B cell (primary cell): Measurements from ENCODE around the gene DENND1A. TPM values are rescaled to one million over a fixed set of nuclear protein-coding genes. Genes with fewer than 3 reads are reported as not detected.

Experiments
- ATAC-seq: fragments of 200-7000 bp; cut with Tn5 transposase; one replicate; pipeline ENCODE4 v1.10.0; 2021; ENCODE audit warnings: low read depth, mild to moderate bottlenecking, moderate number of reproducible peaks, moderate library complexity
- CTCF ChIA-PET: fragments of 350-600 bp; sonication (Branson Sonifier 250); formaldehyde crosslinking; loops from one replicate; lab custom pipeline; 2021; ENCODE audit warnings: antibody characterized with exemption, inconsistent platforms; lab: Charles Lee
- POLR2A ChIA-PET: fragments of 350-600 bp; sonication (Branson Sonifier 250); formaldehyde crosslinking; loops from one replicate; lab custom pipeline; 2021; ENCODE audit warnings: antibody characterized with exemption; lab: Charles Lee
- DNase-seq: peaks from one replicate; pipeline ENCODE4 v3.0.0; 2013
- H2AFZ ChIP-seq: 2 replicates; pipeline ENCODE4 v1.6.1; 2012; ENCODE audit warnings: mild to moderate bottlenecking, low read depth, low read length; ENCODE audit not compliant: insufficient read depth, poor library complexity, severe bottlenecking
- H3K27ac ChIP-seq, 2 donors: 1 replicate in 1 of 2; 2 replicates in 1 of 2; pipeline ENCODE4 v1.5.1; 2012 to 2013; ENCODE audit warnings: low read length in 2 of 2, mild to moderate bottlenecking in 2 of 2, moderate library complexity in 1 of 2
- H3K27me3 ChIP-seq, 4 experiments: fragments of 200-600 bp in 1 of 4; sonication (generic) in 1 of 4; replicated peaks in 1 of 4; 1 replicate in 2 of 4; 2 replicates in 2 of 4; pipeline versions ENCODE4 v1.6.1 to v1.7.0; 2013 to 2016; ENCODE audit warnings: low read length in 3 of 4, mild to moderate bottlenecking in 2 of 4, mixed read lengths in 1 of 4, moderate library complexity in 1 of 4; ENCODE audit not compliant: insufficient read depth in 4 of 4, control insufficient read depth in 3 of 4; ENCODE audit errors: control extremely low read depth in 1 of 4
- H3K36me3 ChIP-seq, 2 experiments: replicated peaks in 1 of 2; 1 replicate in 1 of 2; 2 replicates in 1 of 2; pipeline versions ENCODE4 v1.6.1 to v1.7.1; 2013; ENCODE audit warnings: low read length in 1 of 2; ENCODE audit not compliant: insufficient read depth in 2 of 2, control insufficient read depth in 1 of 2; ENCODE audit errors: control extremely low read depth in 1 of 2, extremely low read depth in 1 of 2
- H3K4me1 ChIP-seq, 2 donors: fragments of 200-600 bp in 1 of 2; sonication (generic) in 1 of 2; 1 replicate in 1 of 2; 2 replicates in 1 of 2; pipeline versions ENCODE4 v1.5.1 to v1.6.1; 2013 to 2017; ENCODE audit warnings: low read length in 2 of 2; ENCODE audit not compliant: control insufficient read depth in 2 of 2, insufficient read depth in 2 of 2
- H3K4me2 ChIP-seq: replicated peaks from 2 replicates; pipeline ENCODE3; 2012; ENCODE audit warnings: mild to moderate bottlenecking, low read depth, low read length; ENCODE audit not compliant: poor library complexity, severe bottlenecking
- H3K4me3 ChIP-seq, 5 experiments: fragments of 200-600 bp in 1 of 5; sonication (generic) in 1 of 5; 1 replicate in 3 of 5; 2 replicates in 2 of 5; pipeline versions ENCODE4 v1.5.1 to v1.7.0; 2011 to 2016; ENCODE audit warnings: low read length in 4 of 5, mild to moderate bottlenecking in 4 of 5, low read depth in 2 of 5, control low read depth in 1 of 5, moderate library complexity in 1 of 5; ENCODE audit not compliant: insufficient read depth in 1 of 5; ENCODE audit errors: control extremely low read depth in 1 of 5, extremely low read depth in 1 of 5
- H3K79me2 ChIP-seq: fragments of 200-600 bp; sonication (generic); one replicate; pipeline ENCODE4 v1.6.0; 2016; ENCODE audit warnings: low read length; ENCODE audit not compliant: control insufficient read depth, insufficient read depth
- H3K9ac ChIP-seq: fragments of 200-600 bp; sonication (generic); 2 replicates; pipeline ENCODE4 v1.6.1; 2017; ENCODE audit warnings: mild to moderate bottlenecking, low read length, moderate library complexity
- H3K9me3 ChIP-seq, 3 donors: one replicate each; pipeline versions ENCODE4 v1.6.1 to v1.7.1; 2013; ENCODE audit warnings: low read length in 2 of 3; ENCODE audit not compliant: control insufficient read depth in 2 of 3, insufficient read depth in 1 of 3; ENCODE audit errors: control extremely low read depth in 1 of 3
- H4K20me1 ChIP-seq: 2 replicates; pipeline ENCODE4 v1.6.0; 2012; ENCODE audit warnings: mild to moderate bottlenecking, low read length; ENCODE audit not compliant: insufficient read depth, control insufficient read depth, poor library complexity, severe bottlenecking
- H3K27ac Mint-ChIP-seq: one replicate; pipeline ENCODE4 v1.8.0; 2021; ENCODE audit warnings: mixed read lengths
- H3K27me3 Mint-ChIP-seq: one replicate; pipeline ENCODE4 v1.8.0; 2021; ENCODE audit warnings: mixed read lengths
- H3K4me1 Mint-ChIP-seq: one replicate; pipeline ENCODE4 v1.8.0; 2021; ENCODE audit warnings: mixed read lengths
- H3K4me3 Mint-ChIP-seq: one replicate; pipeline ENCODE4 v1.8.0; 2021; ENCODE audit warnings: mixed read lengths
- H3K9me3 Mint-ChIP-seq: one replicate; pipeline ENCODE4 v1.8.0; 2022; ENCODE audit warnings: mixed read lengths; ENCODE audit not compliant: insufficient read depth
- EZH2 ChIP-seq: IDR thresholded peaks from 2 replicates; pipeline ENCODE4 v1.6.1; 2012; ENCODE audit warnings: borderline replicate concordance, low read depth, mild to moderate bottlenecking, moderate library complexity, low read length; ENCODE audit not compliant: insufficient read depth, poor library complexity, severe bottlenecking
- WGBS: methylation state at CpG from one replicate; pipeline ENCODE4 v1.1.5; 2013; ENCODE audit warnings: missing lambda C conversion rate; ENCODE audit not compliant: insufficient coverage; 5-methylcytosine and 5-hydroxymethylcytosine counted together
- intact Hi-C: fragments of 100-400 bp; cut with micrococcal nuclease; formaldehyde crosslinking; loops from one replicate; pipeline ENCODE4 v1.10.0; 2022
- polyA plus RNA-seq: library from polyadenylated mRNA; depleted of rRNA; stranded (reverse); fragments of >200 nt; gene quantifications from 2 replicates; pipeline ENCODE4 v1.2.3, GENCODE V29; 2012
- total RNA-seq, 2 donors: library from RNA; stranded (reverse); fragments of 120-200 nt in 1 of 2; gene quantifications; 1 replicate in 1 of 2; 2 replicates in 1 of 2; pipeline versions ENCODE4 v1.2.3 to v1.2.4, GENCODE V29; 2013 to 2022
- TF ChIP-seq, protein P1 (sequence below): fragments of 200-600 bp; IDR thresholded peaks from one replicate; pipeline ENCODE4 v1.8.0; 2022; ENCODE audit warnings: antibody characterized with exemption, mild to moderate bottlenecking

Gene DENND1A
- total and polyA plus RNA-seq, 2 donors (not counting 1 experiment from before 2014, with no cell fraction given) = 10.8 to 26.0 TPM

DNA sequence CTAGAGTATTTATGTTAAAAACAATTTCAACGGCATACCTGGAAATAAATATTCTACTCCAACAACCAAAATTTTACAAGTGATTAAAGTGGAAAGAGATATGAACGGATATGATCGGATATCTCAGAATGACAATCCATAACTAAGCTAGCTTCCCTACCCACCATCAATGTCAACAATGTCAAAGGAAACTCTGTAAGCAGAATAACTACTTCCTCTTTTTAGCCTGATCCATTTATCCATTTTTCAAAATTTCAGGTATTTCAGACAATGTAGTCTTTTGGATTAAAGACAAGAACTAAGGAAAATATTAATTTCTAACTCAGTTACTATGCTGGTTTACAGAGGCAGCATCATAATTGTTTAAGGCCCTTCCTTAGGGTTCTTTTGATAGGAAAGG is 188.7 kb downstream of the DENND1A start:
- no peaks in the 10 kb centered on the region for H4K20me1 ChIP-seq
- H3K27me3 ChIP-seq = no peaks in the 10 kb centered on the region
- DNase-seq (peak; percentile 10), ATAC-seq (no peak)
- Mint-ChIP-seq H3K4me3 (no peak overlapping the region), H3K9me3 (no peaks in the 10 kb centered on the region), H3K27ac (no peak overlapping the region), H3K4me1 (peaks cover 10% of the 10 kb centered on the region), H3K27me3 (no peaks in the 10 kb centered on the region)
- H3K9me3 ChIP-seq = no peaks in the 10 kb centered on the region
- intact Hi-C loops = no loop called here
- H2AFZ ChIP-seq = no peak overlapping the region
- no peak overlapping the region for H3K27ac ChIP-seq
- no peak overlapping the region for H3K4me3 ChIP-seq
- H3K36me3 ChIP-seq = no peaks in the 10 kb centered on the region
- no peak for TF ChIP-seq EZH2
- peaks cover 6% of the 10 kb centered on the region for H3K79me2 ChIP-seq
- ChIA-PET POLR2A (no interaction called here), CTCF (no interaction called here)
- peaks cover 3 to 5% of the 10 kb centered on the region in 2 donors for H3K4me1 ChIP-seq
- no peak overlapping the region for H3K4me2 ChIP-seq
- no peak overlapping the region for H3K9ac ChIP-seq
- no CpG with 5 or more reads among the region's 3 CpGs for WGBS

DNA sequence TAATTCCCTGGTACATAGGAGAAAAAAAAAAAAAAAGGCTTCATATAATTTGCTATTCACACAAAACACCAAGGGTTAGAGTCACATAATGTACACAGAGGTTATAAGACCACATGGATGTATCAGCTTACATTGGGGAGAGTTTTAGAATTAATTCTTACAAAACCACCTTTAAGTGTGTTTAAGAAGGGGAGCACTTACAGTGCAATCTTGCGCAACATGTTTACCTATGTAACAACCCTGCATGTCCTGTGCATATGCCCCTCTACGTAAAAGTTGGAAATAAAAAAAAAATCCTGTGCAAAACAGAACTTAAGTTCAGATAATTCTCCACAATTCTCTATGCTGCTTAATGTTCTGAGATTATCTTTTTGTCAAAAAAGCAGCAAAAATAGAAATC is 190.0 kb downstream of the DENND1A start:
- Mint-ChIP-seq H3K27me3 (no peaks in the 10 kb centered on the region), H3K4me3 (no peak overlapping the region), H3K27ac (no peak overlapping the region), H3K9me3 (no peaks in the 10 kb centered on the region), H3K4me1 (peaks cover 15% of the 10 kb centered on the region)
- DNase-seq (no peak), ATAC-seq (no peak)
- no peaks in the 10 kb centered on the region for H3K9me3 ChIP-seq
- no peak overlapping the region for H3K4me3 ChIP-seq
- no peak overlapping the region for H3K9ac ChIP-seq
- no CpG with 5 or more reads among the region's 2 CpGs for WGBS
- peaks cover 2% of the 10 kb centered on the region for H3K79me2 ChIP-seq
- H3K4me1 ChIP-seq = peaks cover 3 to 5% of the 10 kb centered on the region in 2 donors
- intact Hi-C loops = no loop called here
- CTCF ChIA-PET = no interaction called here
- H3K36me3 ChIP-seq = no peaks in the 10 kb centered on the region
- POLR2A ChIA-PET = no interaction called here
- no peak overlapping the region for H2AFZ ChIP-seq
- no peak for TF ChIP-seq EZH2
- TF ChIP-seq, protein P1, sequence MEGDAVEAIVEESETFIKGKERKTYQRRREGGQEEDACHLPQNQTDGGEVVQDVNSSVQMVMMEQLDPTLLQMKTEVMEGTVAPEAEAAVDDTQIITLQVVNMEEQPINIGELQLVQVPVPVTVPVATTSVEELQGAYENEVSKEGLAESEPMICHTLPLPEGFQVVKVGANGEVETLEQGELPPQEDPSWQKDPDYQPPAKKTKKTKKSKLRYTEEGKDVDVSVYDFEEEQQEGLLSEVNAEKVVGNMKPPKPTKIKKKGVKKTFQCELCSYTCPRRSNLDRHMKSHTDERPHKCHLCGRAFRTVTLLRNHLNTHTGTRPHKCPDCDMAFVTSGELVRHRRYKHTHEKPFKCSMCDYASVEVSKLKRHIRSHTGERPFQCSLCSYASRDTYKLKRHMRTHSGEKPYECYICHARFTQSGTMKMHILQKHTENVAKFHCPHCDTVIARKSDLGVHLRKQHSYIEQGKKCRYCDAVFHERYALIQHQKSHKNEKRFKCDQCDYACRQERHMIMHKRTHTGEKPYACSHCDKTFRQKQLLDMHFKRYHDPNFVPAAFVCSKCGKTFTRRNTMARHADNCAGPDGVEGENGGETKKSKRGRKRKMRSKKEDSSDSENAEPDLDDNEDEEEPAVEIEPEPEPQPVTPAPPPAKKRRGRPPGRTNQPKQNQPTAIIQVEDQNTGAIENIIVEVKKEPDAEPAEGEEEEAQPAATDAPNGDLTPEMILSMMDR = no peak
- no peaks in the 10 kb centered on the region for H4K20me1 ChIP-seq
- H3K27me3 ChIP-seq = no peaks in the 10 kb centered on the region
- no peak overlapping the region for H3K27ac ChIP-seq
- H3K4me2 ChIP-seq = no peak overlapping the region
